IPS-NIHi7 (cell line): Measurements from ENCODE around the gene PAEP.
"Not testable (repeated sequence)": the region's sequence is repeated elsewhere in the genome, so short reads cannot be mapped to it uniquely, and the experiment has no call there.

Experiments used
- DNase-seq: peaks from one replicate; pipeline ENCODE4 v3.0.0; 2012; ENCODE audit warnings: mixed read lengths; ENCODE audit errors: extremely low spot score

Gene PAEP

DNA sequence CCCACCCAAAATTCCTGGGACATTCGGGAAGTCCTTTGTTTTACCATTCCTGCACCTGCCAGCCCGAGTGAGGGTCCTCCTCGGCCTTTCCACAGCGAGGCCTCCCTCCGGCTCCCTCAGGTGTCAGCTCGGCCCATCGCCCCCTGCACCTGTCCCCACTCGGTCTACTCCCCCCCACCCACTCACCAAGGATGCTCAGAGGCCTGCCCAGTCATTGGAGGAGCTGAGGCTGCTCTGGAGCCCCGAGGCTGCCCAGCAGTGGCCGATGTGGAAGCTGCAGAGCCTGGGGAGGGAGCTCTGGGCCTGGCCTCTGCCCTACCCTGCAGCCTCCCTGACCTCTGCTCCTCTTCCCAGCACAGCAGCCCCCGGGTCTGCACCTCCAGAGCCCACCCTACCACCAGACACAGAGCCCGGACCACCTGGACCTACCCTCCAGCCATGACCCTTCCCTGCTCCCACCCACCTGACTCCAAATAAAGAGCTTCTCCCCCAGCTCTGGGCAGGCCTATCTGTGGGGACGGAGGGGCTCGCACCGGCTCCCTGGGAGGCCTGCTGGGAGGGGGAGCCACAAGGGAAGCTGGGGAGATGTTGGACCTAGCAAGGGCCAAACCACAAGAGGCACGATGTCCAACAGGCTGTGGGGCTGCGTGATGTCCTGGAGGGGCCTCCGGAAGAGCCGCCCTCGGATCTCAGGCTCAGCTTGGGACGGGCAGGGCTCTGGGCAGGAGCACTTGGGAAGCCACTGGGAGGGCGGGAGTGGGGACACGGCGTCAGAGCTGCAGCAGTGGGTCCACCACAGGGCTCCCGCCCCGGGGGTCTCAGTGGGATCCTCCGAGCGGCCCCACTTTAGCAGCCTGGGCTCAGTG lies 11.8 kb upstream of the PAEP start:
- not testable (repeated sequence) for DNase-seq

DNA sequence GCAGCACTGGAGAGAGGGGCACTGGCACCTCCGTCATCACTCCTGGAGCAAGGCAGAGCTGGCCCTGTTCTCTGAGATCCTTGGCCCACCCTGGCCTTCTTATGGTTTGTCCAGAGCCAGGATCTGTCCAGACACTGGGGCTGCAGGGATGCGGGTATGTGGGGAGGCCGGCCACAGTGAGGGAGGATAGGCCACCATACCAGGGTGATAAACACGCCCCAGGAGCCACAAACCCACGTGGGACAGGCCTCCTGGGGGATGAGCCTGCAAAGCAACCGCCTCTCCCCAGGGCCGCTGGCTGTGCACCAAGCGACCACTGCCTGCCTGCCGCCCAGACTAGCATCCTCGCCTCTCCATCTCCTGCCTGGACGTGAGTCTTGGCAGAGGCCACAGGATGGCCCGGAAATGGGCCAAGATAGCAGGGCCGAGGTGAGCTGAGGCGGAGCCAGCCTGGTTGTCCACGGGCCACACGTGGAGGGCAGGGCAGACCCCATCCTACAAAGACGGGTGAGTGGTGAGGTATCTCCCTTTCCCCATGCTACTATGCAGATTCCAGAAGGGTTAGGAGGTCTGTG lies 11.1 kb upstream of the PAEP start:
- no peak for DNase-seq

DNA sequence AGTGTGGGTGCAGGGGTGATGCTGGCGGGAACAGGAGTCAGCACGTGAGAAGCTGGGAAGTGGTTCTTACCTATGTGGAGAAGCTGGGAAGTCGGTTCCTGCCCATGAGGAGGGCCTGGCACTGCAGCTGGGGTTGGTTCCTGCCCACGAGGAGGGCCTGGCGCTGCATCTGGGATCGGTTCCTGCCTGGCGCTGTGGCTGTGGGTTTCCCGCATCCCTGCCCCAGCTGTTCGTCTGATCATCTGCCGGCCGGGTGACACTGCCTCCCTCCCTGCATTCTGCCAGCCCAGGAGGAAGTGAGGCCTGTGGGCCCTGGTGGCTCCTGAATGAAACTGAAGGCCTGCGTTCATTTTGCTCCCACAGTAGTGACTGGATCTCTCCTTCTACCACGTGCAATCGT lies 10.5 kb upstream of the PAEP start:
- no peak for DNase-seq

DNA sequence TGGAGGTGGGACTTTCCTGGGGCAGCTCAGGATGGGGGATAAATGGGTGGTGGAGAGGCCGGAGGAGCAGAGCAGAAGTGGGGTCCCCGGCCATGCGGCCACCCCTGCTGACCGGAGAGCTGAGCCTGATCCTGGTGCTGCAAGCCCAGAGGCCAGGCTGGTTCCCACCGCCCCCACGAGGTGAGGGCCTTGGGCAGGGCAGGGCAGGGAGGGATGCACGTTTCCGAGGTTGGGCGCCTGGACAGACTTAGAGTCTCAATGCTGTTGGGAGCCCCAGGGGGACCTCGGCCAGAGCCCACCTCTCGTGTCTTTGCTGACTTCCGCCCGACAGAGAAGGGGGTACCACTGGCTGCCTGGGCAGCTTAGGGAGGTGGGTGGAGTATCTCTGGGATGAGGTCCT lies 10.1 kb upstream of the PAEP start:
- no peak for DNase-seq

DNA sequence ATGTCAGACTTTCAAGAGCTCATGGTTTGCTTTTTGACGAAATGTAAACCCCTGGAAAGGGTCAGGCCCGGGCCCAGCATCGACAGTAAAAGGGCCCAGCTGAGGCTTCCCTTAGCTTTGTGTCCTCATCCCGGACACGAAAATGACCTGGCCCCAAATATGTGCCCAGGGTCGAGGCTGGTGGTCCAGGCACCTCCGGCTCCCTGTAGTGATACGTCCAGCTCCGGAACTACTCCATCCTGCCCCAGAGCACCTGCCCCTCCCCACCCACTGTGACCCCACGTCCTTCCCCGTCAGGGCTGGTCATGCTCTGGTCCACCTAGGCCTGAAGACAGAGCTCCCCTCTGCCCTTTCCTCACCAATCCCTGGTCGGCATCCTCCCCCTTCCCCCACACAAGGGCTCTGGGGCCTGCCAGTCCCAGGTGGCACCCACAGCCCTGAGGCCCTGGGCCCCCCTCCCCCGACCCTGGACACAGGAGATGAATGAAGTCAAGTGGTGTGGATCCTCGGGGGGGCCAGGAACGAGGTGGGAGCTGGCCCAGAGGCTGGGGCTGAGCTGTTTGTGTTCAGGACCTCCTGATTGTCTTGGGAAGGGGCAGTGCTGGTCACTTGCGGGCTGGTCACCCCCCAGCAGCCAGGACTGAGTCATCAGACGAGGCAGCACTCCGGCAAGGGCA lies 9.4 kb upstream of the PAEP start:
- no peak for DNase-seq

DNA sequence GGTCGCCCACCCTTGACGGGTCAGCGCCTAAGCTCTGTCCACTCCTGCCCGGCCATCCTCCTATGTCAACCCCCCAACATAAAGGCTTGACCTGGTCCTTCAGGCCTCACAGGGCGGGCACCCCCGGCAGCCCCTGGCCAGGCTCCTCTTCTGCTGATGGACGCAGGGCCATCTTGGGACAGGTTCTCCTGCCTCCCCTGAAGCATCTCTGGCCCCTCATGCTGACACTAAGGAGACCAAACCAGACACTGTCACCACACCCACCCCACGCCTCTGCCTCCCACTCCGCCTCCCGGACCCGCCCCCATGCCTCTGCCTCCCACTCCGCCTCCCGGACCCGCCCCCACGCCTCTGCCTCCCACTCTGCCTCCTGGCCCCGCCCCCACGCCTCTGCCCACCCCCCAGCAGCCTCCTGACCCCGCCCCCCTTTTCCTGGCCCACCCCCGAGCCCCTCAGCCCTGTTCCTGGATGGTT lies 8.8 kb upstream of the PAEP start:
- peak; percentile 64 for DNase-seq

DNA sequence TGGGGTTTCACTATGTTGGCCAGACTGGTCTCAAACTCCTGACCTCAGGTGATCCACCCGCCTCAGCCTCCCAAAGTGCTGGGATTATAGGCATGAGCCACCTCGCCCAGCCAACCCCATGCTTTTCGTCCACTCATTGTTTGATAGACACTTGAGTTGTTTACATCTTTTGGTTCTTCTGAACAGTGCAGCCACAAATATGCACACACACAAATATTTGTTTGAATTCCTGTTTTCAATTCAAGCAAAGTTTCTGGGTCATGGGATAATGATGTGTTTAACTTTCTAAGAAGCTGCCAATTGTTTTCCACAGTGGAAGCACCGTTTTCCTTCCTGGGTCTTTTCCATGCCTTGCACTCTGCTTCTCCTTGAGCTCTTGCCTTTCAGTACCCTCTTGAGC lies 6.8 kb upstream of the PAEP start:
- no peak for DNase-seq

DNA sequence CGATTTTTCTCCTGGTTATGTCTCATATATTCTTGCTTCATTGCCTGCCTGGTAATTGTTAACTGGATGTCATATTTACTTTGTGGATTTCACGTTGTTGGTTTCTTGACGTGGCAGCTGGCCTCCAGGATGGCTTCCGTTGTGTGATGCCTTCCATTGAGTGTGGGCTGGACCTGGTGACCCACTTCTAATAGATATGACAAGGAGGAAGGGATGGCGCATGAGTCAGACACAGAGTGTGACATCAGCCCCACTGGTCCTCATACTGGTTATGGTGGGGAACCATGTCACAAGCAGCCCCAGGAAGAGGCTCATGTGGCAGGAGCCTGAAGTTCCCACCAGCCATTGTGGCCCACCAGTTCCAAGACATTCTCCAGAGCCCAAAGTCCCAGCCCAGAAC lies 6.4 kb upstream of the PAEP start:
- DNase-seq, result no peak

DNA sequence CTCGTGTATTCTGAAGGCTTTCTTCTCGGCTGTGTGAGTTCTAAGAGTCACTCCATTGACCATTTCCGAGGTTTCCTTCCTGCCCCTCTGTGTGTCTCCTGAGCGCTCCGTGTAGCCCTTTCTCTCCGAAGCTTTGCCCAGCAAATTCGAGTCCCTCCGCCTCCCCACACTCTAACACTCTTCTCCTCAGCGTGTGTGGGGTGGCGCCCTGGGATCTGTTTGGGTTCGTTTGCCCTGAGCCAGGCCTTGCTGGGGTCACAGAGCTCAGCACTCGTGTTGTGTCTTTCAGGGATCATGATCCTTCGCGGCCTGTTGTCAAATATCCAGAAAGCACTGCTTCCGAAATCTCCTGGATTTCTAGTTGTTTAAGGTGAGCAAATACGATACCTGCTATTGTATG lies 5.6 kb upstream of the PAEP start:
- DNase-seq, result no peak

DNA sequence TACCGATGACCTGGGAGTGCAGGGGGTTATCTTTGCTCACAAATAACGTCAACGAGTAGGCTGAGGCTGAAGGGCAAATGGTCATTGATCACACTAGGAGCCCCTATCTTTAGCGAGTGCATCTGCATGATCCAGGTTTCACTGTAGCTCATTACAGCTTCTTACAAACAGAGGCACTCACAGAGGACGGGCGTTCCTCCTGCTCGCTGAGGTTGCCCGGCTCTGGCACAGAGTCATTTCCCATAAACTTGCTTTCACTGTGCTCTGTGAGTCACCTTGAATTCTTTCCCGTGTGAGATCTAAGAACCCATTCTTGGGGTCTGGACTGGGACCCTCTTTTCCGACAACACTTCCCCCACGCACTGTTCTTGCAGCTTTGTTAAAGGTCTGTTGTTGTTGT lies 1.9 kb upstream of the PAEP start:
- no peak for DNase-seq

DNA sequence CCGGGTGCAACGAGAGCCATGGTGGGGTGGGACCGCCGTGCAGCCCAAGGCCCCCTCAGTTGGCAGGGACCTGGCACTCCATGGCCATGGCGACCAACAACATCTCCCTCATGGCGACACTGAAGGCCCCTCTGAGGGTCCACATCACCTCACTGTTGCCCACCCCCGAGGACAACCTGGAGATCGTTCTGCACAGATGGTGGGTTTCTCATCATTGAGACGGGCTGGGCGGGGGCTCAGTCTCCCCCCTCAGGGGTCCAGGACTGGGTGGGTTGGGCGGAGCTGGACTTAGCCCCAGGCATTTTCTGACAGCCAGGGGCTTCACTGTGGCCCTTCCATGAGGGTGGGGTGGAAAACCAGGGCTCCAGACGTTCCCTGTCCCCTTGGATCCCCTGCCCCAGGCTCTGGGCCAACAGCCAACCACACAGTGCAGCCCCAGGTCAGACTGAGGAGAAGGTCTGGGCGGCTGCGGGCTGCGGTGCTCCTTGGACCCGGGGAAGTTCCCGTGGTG lies 734 bp downstream of the PAEP start:
- no peak for DNase-seq

DNA sequence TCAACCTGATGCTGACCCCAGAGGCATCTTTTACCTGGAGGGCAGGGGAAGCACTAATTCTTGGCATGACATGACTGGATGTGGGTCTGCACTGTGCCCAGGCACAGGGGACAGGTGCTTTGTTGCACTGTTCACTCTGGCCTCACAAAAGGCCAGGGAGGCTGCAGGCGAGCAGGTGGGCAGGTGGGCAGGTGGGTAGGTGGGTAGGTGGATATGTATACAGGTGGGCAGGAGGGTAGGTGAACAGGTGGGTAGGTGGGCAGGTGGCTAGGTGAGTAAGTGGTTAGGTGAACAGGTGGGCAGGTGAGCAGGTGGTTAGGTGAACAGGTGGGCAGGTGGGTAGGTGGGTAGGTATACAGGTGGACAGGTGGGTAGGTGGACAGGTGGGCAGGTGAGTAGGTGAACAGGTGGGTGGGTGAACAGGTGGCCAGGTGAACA lies 1.5 kb downstream of the PAEP start:
- no peak for DNase-seq

DNA sequence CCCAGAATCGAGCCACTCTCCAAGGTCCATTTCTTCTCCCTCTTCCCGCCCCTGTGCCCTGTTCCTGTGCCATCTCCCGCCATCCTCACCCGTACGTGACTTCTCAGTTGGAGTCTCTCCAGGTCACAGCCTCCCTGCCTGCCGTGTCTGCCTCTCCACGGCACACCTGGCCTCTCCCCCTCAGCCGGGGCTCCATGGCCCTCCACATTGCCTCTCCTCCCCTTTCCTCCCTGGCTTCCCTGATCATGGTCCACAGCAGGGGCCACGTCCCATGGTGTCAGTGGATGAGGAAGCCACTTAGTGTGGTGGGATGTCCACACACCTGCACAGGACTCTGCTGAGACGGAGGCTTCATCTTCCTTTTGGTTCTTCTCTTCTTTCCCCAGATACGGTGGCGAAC lies 2.3 kb downstream of the PAEP start:
- no peak for DNase-seq

DNA sequence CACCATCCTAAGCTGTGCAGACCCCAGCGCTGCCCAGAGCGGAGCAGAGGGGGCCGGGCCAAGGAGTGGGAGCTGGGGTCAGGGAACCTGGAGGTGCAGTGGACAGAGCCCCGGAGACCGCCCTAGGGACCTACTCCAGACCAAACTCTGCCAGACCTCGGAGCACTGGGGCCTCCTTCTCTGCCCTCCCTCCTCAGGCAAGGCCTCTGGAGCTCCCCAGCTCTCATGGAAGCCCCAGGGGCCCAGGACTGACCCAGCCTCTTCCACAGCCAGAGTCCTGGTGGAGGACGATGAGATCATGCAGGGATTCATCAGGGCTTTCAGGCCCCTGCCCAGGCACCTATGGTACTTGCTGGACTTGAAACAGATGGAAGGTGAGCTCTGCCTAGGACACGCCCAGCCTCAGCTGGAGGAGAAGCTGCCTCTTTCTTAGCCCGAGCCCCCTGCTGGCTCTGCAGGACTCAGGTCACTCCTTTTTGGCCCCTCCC lies 3.6 kb downstream of the PAEP start:
- no peak for DNase-seq

DNA sequence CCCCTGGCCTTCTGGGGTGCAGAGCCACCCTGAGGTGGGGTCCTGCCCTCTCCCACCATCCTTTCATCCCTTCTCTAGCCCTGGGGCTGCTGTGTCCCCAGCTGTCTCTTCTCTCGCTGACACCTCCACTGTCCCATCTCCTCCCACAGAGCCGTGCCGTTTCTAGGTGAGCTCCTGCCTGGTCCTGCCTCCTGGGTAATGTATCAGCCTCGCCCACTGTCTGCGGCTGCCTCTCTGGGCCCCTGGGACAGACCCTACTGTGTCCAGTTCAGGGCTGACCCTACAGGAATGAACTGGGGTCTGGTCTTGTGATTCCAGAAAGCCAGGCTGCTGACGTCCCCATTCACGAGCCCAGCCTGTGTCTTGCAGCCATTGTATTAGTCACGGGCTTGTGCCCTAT lies 4.1 kb downstream of the PAEP start:
- DNase-seq, result no peak

DNA sequence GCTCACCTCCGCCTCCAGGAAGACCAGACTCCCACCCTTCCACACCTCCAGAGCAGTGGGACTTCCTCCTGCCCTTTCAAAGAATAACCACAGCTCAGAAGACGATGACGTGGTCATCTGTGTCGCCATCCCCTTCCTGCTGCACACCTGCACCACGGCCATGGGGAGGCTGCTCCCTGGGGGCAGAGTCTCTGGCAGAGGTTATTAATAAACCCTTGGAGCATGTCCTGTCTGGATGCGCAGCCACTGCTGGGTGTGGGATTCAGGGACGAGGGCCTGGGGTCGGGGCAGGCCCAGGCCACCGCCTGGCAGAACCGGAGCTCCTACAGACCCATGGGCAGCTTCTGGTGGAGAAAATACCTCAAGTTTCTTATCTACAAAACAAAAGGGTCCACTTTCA lies 5.0 kb downstream of the PAEP start:
- no peak for DNase-seq

DNA sequence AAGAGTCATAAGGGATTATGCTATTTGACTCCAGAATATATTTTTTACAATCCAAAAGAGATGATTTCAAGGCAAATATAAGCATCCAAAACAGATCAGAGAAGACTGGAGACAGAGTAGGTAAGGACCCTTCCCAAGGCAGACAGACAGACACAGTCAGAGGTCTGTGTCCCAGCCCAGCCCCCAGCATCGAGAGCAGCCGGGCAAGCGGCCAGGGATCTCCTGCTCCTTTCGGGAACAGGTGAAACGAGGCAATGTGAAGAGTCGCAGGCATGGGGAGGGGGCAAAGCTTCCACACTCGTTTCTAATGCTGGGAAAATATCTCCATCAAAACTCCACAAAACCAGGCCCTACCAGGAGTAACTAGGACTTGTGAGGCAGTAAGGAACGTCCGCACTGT lies 5.8 kb downstream of the PAEP start:
- DNase-seq, result no peak

DNA sequence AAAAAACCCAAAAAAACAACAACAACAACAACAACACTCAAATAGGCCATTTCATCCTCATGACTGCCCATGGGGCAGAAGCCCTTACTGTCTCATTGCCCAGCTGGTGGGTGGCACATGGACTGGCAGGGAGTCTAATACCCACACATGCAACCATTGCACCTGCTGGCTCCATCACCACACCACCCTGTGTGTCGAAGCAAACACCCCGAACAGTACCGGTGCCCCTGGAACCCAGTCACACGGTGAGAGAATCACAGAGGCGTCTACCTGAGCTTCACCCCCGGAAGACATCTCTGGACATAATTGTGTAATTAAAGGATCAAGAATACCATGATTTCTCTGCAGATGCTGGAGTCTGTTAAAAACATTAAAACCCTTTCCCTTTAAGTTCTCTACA lies 6.5 kb downstream of the PAEP start:
- DNase-seq, result no peak

DNA sequence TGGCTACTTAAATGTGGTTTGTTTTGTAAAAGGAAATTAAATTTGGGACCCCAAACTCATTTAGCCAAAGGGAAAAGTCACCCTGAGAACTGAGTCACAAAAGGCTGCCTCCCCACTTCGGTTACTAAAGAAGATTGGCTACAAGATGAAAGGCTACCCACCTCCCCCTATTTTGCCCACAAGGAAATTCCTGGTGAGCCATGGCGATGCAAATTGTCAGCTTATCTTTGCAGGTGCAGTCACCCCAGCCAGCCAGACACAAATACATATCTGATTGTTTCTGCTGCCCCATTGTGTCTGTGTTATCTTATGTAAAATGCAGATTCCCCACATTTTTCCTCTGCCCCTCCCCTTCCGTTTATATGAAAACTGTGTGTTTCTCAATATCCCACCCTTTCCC lies 8.9 kb downstream of the PAEP start:
- no peak for DNase-seq

DNA sequence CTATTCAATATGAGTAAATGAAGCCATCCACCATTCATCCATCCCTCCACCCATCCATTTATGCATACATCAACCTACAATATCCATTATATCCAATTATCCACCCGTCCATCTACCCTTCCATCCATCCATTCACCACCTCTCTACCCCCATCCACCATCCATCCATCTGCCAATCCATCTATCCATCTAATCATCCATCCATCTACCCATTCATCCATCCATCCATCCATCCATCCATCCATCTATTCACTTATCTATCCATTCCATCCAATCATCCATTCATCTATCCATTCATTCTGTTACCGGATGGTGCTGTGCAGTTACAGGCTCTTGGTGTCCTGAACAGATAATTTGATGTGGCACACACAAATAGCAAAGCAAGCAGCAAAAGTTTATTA lies 10.7 kb downstream of the PAEP start:
- DNase-seq, result no peak

DNA sequence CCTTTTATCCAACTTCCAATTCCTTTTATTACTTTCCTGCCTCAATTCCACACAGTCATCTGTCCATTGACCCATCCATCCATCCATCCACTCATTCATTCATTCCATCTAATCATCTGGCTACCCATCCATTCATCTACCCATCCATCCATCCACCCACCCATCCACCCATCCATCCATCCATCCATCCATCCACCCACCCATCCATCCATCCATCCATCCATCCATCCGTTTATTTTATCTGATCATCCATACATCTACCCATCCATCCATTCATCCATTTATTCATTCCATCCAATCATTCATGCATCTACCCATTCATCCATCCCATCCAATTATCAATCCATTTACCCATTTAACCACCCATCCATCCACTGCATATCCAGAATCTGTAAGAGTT lies 11.6 kb downstream of the PAEP start:
- no peak for DNase-seq

DNA sequence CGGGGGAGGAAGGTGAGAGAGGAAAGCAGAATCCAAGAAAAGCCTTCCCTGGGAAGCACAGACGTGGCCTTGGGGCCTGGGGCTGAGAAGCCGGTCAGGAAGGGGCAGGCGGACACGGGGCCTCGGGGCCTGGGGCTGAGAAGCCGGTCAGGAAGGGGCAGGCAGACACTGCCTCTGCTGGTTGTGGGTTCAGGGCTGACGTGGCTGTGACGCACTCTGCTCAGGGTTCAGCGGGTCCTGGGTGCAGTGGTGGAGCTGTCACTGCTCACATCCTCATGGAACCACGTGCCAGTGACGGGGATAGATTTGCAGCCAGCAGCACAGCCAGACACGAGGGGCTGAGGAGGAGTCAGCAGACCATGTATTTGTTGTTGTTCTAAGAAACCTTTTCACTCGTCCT lies 12.8 kb downstream of the PAEP start:
- DNase-seq, result no peak

DNA sequence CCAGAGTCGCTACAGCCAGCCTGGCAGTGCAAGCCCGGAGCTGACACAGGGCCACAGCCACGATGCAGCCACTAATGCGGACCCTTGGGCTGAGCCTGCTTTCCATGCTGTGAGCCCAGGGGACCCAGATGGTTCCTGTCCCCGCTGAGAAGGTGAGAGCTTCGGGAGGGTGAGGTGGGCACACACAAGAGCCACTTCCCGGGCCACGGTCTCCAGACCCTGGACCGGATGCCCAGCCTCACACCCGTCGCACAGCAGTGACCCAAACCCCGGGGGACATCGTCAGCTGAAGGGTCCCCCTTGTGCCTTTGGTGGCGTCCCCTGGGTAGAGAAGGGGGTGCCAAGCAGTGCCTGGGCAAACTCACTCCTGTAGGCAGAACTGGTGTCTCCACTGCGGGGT lies 13.4 kb downstream of the PAEP start:
- no peak for DNase-seq
